Activated CD4-positive, alpha-beta T cell treated with anti-CD3 and anti-CD28 coated beads, Interleukin-2, amount 10 ng/mL, durations not matched to agents 24 days and 14 days (primary cell): ENCODE data around the gene KRT40. TPM values are rescaled to one million over a fixed set of nuclear protein-coding genes. Genes with fewer than 3 reads are reported as not detected.

Source experiments
- DNase-seq: peaks from one replicate; pipeline ENCODE4 v3.0.0; 2022
- H3K27ac Mint-ChIP-seq: one replicate; pipeline ENCODE4 v1.8.0; 2022; ENCODE audit warnings: mild to moderate bottlenecking, mixed read lengths
- H3K27me3 Mint-ChIP-seq: one replicate; pipeline ENCODE4 v1.8.0; 2022; ENCODE audit warnings: mixed read lengths
- H3K36me3 Mint-ChIP-seq: one replicate; pipeline ENCODE4 v1.8.0; 2022; ENCODE audit warnings: low read depth, mild to moderate bottlenecking, mixed read lengths
- H3K4me1 Mint-ChIP-seq: one replicate; pipeline ENCODE4 v1.8.0; 2021; ENCODE audit warnings: mixed read lengths
- H3K4me3 Mint-ChIP-seq: one replicate; pipeline ENCODE4 v1.8.0; 2022; ENCODE audit warnings: mild to moderate bottlenecking, moderate library complexity, mixed read lengths
- H3K9me3 Mint-ChIP-seq: one replicate; pipeline ENCODE4 v1.8.0; 2021; ENCODE audit warnings: mixed read lengths
- intact Hi-C: fragments of 100-400 bp; cut with micrococcal nuclease; formaldehyde crosslinking; loops from one replicate; pipeline ENCODE4 v1.15.1; 2023
- total RNA-seq: library from RNA; stranded (reverse); gene quantifications from 2 replicates; pipeline ENCODE4 v1.2.3, GENCODE V29; 2022

KRT40 gene
- not detected in 2 replicates for total RNA-seq

DNA sequence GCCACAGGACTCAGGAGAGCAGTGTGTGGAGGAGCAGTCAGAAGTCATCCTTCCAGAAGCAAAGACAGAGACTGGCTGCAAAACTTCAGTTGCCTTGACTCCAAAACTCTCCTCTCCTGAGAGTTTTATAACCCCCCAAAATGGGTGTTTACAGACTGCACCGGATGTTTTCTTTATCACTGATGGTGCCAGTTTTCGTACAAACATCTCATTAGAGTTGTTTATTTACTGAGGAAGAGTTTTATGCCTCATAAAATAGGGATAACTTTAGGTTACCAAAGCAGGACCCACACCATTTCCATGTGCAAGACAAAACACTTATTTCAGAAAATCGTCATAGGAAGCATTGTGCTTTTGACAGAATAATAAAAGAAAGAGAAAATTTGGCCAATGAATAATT lies at the start of gene KRT40:
Gene KRT40 (minus strand): TSS at position 101 of the 400 bp plus-strand sequence. CDS start 53 bp downstream, at position 48.
- intact Hi-C loops = no loop called here
- no peak within 1 kb of the TSS for H3K4me3 Mint-ChIP-seq
- H3K36me3 Mint-ChIP-seq = no peaks in the 10 kb centered on the region
- H3K27ac Mint-ChIP-seq = no peak within 1 kb of the TSS
- H3K4me1 Mint-ChIP-seq = no peaks in the 10 kb centered on the region
- H3K27me3 Mint-ChIP-seq = peaks cover 25% of the 10 kb centered on the region
- DNase-seq = no peak
- H3K9me3 Mint-ChIP-seq = no peaks in the 10 kb centered on the region

- H3K27me3 Mint-ChIP-seq = peaks cover 20% of the 10 kb centered on the region
- H3K9me3 Mint-ChIP-seq = no peaks in the 10 kb centered on the region
These were observed 45.6 kb upstream of the KRT40 start, which contains the start of gene KRTAP1-4 for GRCh38 chr17:41029633-41030245. Gene KRTAP1-4, minus strand, starts transcription at chr17:41030195. Its CDS starts 117 bp downstream, at chr17:41030078.

DNA sequence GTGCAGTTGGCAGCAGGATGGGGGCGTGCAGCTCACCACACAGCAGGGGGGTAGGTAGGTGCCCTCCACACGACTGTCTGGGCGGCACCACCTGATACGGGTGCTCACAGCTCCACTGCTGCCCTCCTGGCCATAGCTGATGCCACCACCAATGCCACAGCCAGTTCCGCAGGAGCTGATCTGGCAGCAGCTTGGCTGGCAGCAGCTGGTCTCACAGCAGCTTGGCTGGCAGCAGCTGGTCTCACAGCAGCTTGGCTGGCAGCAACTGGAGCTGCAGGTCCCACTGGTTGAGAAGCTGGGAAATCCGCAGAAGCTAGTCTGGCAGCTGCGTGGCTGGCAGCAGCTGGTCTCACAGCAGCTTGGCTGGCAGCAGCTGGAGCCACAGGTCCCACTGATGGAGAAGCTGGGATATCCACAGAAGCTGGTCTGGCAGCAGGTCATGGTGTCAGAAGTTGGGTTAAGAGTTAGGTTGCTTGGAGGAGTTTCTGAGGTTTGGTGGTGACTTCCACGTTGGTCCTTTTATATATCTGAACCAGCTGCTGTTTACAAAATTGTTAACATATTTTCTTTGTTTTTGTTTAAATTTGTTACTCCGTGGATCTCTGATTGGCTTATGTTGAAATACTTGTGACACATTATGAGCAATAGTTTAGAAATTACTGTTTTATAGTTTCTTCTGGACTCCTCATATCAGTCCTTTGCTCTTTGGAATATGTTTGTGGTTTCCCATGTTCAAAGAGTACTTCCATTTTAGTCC lies 42.8 kb upstream of the KRT40 start, which contains the start of gene KRTAP1-5:
Gene KRTAP1-5 (minus strand): TSS at position 494 of the 757 bp plus-strand sequence. CDS start 53 bp downstream, at position 441.
- intact Hi-C loops = no loop called here
- Mint-ChIP-seq H3K27ac (no peak within 1 kb of the TSS), H3K9me3 (no peaks in the 10 kb centered on the region), H3K27me3 (peaks cover 20% of the 10 kb centered on the region), H3K36me3 (no peaks in the 10 kb centered on the region), H3K4me3 (no peak within 1 kb of the TSS), H3K4me1 (no peaks in the 10 kb centered on the region)
- no peak for DNase-seq

More at GRCh38 chr17:41029633-41030245, 45.6 kb upstream of the KRT40 start, which contains the start of gene KRTAP1-4:
- intact Hi-C loops = no loop called here
- no peak within 1 kb of the TSS for H3K4me3 Mint-ChIP-seq
- no peaks in the 10 kb centered on the region for H3K36me3 Mint-ChIP-seq
- H3K27ac Mint-ChIP-seq = no peak within 1 kb of the TSS
- DNase-seq = no peak
- no peaks in the 10 kb centered on the region for H3K4me1 Mint-ChIP-seq

- H3K4me3 Mint-ChIP-seq = no peak overlapping the region
- no peaks in the 10 kb centered on the region for H3K36me3 Mint-ChIP-seq
- intact Hi-C loops = no loop called here
- DNase-seq = no peak
- no peak overlapping the region for H3K27ac Mint-ChIP-seq
- H3K4me1 Mint-ChIP-seq = no peaks in the 10 kb centered on the region
- peaks cover 10% of the 10 kb centered on the region for H3K27me3 Mint-ChIP-seq
- no peaks in the 10 kb centered on the region for H3K9me3 Mint-ChIP-seq
These were observed 40.6 kb upstream of the KRT40 start for GRCh38 chr17:41024697-41025096.

DNA sequence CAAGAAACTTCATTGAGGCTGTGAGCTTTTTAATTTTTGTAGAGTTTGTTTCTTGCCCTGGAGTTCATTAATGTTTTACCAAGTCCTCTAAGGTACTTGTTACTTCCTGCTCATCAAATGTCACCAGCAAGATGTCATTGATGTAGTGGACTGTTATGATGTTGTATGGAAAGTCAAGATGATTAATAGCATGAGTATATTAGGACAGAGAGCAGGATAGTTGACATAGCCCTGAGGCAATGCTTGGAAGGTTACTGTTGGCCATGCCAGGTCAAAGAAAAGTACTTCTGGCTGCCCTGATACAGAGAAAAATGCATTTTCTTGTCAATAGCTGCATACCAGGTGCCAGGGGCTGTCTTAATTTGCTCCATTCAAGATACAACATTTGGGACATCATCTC lies 36.2 kb upstream of the KRT40 start:
- Mint-ChIP-seq H3K27ac (no peak overlapping the region), H3K9me3 (no peaks in the 10 kb centered on the region), H3K27me3 (peaks cover 10% of the 10 kb centered on the region), H3K4me3 (no peak overlapping the region), H3K36me3 (no peaks in the 10 kb centered on the region), H3K4me1 (no peaks in the 10 kb centered on the region)
- no peak for DNase-seq
- intact Hi-C loops = no loop called here

DNA sequence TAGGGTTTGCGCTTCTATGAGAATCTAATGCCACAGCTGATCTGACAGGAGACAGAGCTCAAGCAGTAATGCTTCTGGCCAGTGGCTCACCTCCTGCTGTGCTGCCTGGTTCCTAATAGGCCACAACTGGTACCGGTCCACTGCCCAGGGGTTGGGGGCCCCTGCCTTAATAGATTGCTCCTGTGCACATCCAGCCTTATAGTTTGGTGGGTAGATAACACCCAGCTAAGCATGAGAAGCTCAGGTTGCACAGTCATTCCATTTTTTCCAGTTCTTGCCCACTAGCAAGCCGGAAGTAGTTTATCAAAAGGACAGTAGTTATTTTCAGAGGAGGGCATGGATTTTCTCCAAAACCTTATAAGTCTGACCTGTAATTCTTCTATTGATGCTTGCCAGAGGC lies 35.3 kb upstream of the KRT40 start:
- Mint-ChIP-seq H3K4me3 (no peak overlapping the region), H3K4me1 (no peaks in the 10 kb centered on the region)
- intact Hi-C loops = no loop called here

GRCh38 chr17:41018541-41018940 lies 34.4 kb upstream of the KRT40 start:
- no peaks in the 10 kb centered on the region for H3K36me3 Mint-ChIP-seq
- no peaks in the 10 kb centered on the region for H3K9me3 Mint-ChIP-seq
- intact Hi-C loops = no loop called here
- H3K4me3 Mint-ChIP-seq = no peak overlapping the region
- no peak for DNase-seq
- peaks cover 8% of the 10 kb centered on the region for H3K27me3 Mint-ChIP-seq
- no peak overlapping the region for H3K27ac Mint-ChIP-seq
- no peaks in the 10 kb centered on the region for H3K4me1 Mint-ChIP-seq

More for the DNA sequence above, 35.3 kb upstream of the KRT40 start:
- H3K27me3 Mint-ChIP-seq = peaks cover 9% of the 10 kb centered on the region
- no peak overlapping the region for H3K27ac Mint-ChIP-seq
- no peak for DNase-seq
- H3K36me3 Mint-ChIP-seq = no peaks in the 10 kb centered on the region
- H3K9me3 Mint-ChIP-seq = no peaks in the 10 kb centered on the region

DNA sequence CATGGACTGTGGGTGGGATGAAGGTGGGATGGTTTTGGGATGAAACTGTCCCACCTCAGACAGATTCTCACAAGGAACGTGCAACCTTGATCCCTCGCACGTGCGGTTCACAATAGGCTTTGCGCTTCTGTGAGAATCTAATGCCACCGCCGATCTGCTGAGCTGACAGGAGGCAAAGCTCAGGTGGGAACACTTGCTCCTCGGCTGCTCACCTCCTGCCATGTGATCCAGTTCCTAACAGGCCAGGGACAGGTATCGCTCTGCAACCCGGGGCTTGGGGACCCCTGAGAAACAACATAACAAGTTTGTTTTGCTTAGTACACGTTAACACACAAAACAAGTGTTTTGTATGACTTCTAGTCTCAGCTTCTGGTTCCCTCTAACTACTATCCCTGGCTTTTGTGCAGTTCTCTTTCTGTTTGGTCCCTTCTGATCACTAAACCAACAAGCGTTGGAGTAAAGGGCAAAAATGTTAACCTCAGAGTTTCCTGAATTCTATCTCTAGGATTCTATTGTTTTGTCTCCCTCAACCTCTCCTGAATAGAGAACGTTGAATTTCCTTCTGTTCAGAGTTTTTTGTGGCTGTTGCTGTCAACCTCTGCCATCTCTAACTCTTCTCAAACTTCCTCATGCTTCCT lies 32.6 kb upstream of the KRT40 start:
- Mint-ChIP-seq H3K4me1 (no peaks in the 10 kb centered on the region), H3K27me3 (peaks cover 8% of the 10 kb centered on the region), H3K36me3 (no peaks in the 10 kb centered on the region), H3K27ac (no peak overlapping the region), H3K4me3 (no peak overlapping the region), H3K9me3 (no peaks in the 10 kb centered on the region)
- intact Hi-C loops = no loop called here
- DNase-seq = no peak

GRCh38 chr17:41015454-41015853 lies 31.3 kb upstream of the KRT40 start:
- Mint-ChIP-seq H3K9me3 (no peaks in the 10 kb centered on the region), H3K4me3 (no peak overlapping the region), H3K27me3 (peaks cover 10% of the 10 kb centered on the region), H3K36me3 (no peaks in the 10 kb centered on the region), H3K4me1 (no peaks in the 10 kb centered on the region), H3K27ac (no peak overlapping the region)
- no peak for DNase-seq
- intact Hi-C loops = no loop called here

DNA sequence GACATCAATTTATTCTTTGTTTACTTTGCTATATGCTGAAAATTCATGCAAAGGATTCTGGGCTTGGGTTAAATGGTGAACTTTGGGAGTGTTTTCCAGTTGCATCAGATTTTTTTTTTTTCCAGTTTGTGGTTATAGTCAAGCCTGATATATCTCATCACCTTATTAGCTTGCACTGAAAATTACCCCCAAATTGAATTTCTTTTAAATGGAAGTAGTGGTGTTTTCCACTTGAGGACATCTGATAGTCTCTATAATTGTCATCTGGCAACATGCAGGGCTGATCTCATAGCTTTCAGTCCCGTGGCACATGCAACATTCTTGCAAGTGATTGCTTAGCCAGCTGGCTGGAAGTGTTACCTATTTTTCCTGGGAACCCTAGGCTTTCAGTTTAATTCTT lies 29.5 kb upstream of the KRT40 start:
- Mint-ChIP-seq H3K27ac (no peak overlapping the region), H3K4me1 (no peaks in the 10 kb centered on the region), H3K9me3 (no peaks in the 10 kb centered on the region), H3K27me3 (peaks cover 10% of the 10 kb centered on the region), H3K4me3 (no peak overlapping the region), H3K36me3 (no peaks in the 10 kb centered on the region)
- no peak for DNase-seq
- intact Hi-C loops = no loop called here

DNA sequence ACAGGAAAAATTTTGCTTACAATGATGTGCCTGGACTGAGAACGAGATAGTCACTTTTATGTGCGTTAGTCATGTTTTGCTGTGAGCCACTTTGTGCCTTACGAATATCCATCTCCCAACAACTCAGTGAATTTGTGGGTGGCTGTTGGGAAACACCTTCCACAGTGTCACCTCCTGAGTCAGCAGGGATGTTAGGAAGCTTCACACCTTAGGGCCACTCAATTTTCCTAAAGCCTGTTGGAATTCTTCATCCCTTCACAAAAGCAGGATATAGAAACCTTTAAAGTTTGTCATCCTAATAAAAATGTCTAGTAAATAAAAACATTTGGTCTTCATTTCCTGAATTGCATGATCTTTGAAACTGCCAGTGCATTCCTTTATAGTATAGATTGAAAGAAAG lies 29.1 kb upstream of the KRT40 start:
- intact Hi-C loops = no loop called here

GRCh38 chr17:41012326-41013120 lies 28.4 kb upstream of the KRT40 start:
- Mint-ChIP-seq H3K27ac (no peak overlapping the region), H3K4me1 (no peaks in the 10 kb centered on the region), H3K27me3 (peaks cover 10% of the 10 kb centered on the region), H3K36me3 (no peaks in the 10 kb centered on the region), H3K4me3 (no peak overlapping the region), H3K9me3 (no peaks in the 10 kb centered on the region)
- intact Hi-C loops = no loop called here
- DNase-seq = no peak

More for the DNA sequence above, 29.1 kb upstream of the KRT40 start:
- no peak overlapping the region for H3K4me3 Mint-ChIP-seq
- no peaks in the 10 kb centered on the region for H3K9me3 Mint-ChIP-seq
- H3K27me3 Mint-ChIP-seq = peaks cover 10% of the 10 kb centered on the region
- no peak for DNase-seq
- H3K4me1 Mint-ChIP-seq = no peaks in the 10 kb centered on the region
- no peaks in the 10 kb centered on the region for H3K36me3 Mint-ChIP-seq
- H3K27ac Mint-ChIP-seq = no peak overlapping the region

DNA sequence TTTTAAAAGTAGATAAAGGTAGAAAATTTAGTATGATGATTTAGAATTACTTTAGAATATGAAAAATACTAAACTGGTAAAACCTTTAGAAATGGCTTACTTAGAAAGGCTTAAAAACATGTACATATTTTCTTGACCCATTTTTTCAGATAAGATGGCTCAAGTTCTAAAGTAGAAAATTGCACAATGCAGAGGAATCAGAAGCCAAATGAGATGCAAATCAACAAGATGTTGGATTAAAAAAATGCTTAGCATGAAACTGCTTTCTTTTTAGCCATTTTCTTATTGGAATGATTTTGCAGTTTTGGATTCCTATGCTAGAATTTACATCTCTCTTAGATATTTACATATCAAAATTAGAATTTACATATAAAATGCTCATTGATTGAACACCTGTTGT lies 26.3 kb upstream of the KRT40 start:
- Mint-ChIP-seq H3K36me3 (no peaks in the 10 kb centered on the region), H3K9me3 (no peaks in the 10 kb centered on the region), H3K4me3 (no peak overlapping the region), H3K27me3 (peaks cover 7% of the 10 kb centered on the region), H3K4me1 (no peaks in the 10 kb centered on the region), H3K27ac (no peak overlapping the region)
- intact Hi-C loops = no loop called here
- DNase-seq = no peak
